CD4-positive, alpha-beta T cell (primary cell): Measurements from ENCODE around the gene CSTF3. TPM values are rescaled to one million over a fixed set of nuclear protein-coding genes. Genes with fewer than 3 reads are reported as not detected.

Experiments used
- ATAC-seq: fragments of 200-7000 bp; cut with Tn5 transposase; one replicate; pipeline ENCODE4 v1.10.0; 2022; ENCODE audit warnings: mild to moderate bottlenecking; ENCODE audit not compliant: poor library complexity
- CTCF ChIA-PET: fragments of 350-600 bp; sonication (Branson Sonifier 250); formaldehyde crosslinking; loops from one replicate; lab custom pipeline; 2021; ENCODE audit warnings: antibody characterized with exemption, inconsistent platforms; lab: Charles Lee
- POLR2A ChIA-PET: fragments of 350-600 bp; sonication (Branson Sonifier 250); formaldehyde crosslinking; loops from one replicate; lab custom pipeline; 2021; ENCODE audit warnings: antibody characterized with exemption, inconsistent platforms; lab: Charles Lee
- DNase-seq, 14 experiments: peaks; one replicate each; pipeline ENCODE4 v3.0.0-alpha.2; 2013 to 2020; ENCODE audit warnings: mixed read lengths in 2 of 14
- H3K27ac ChIP-seq, 2 donors: one replicate each; pipeline versions ENCODE4 v1.5.1 to v1.7.0; 2013; ENCODE audit warnings: low read length in 2 of 2, low read depth in 1 of 2, mild to moderate bottlenecking in 1 of 2
- H3K27me3 ChIP-seq, 2 experiments: 1 replicate in 1 of 2; 2 replicates in 1 of 2; pipeline versions ENCODE4 v1.6.1 to v1.7.0; 2013; ENCODE audit warnings: low read length in 2 of 2, control low read depth in 1 of 2, mild to moderate bottlenecking in 1 of 2, moderate library complexity in 1 of 2; ENCODE audit not compliant: insufficient read depth in 2 of 2, control insufficient read depth in 1 of 2
- H3K36me3 ChIP-seq: one replicate; pipeline ENCODE4 v1.6.1; 2013; ENCODE audit warnings: low read length, control low read depth; ENCODE audit not compliant: insufficient read depth
- H3K4me1 ChIP-seq: one replicate; pipeline ENCODE4 v1.6.1; 2013; ENCODE audit warnings: low read length, control low read depth; ENCODE audit not compliant: insufficient read depth
- H3K4me3 ChIP-seq: one replicate; pipeline ENCODE4 v1.5.1; 2013; ENCODE audit warnings: mild to moderate bottlenecking, low read length, moderate library complexity
- H3K9me3 ChIP-seq, 2 experiments: 1 replicate in 1 of 2; 2 replicates in 1 of 2; pipeline versions ENCODE4 v1.6.1 to v1.7.0; 2013; ENCODE audit warnings: low read length in 2 of 2, mild to moderate bottlenecking in 2 of 2, control low read depth in 1 of 2, moderate library complexity in 1 of 2; ENCODE audit not compliant: control insufficient read depth in 1 of 2, insufficient read depth in 1 of 2
- H3K27ac Mint-ChIP-seq: one replicate; pipeline ENCODE4 v1.8.0; 2020; ENCODE audit warnings: mixed read lengths
- H3K27me3 Mint-ChIP-seq: one replicate; pipeline ENCODE4 v1.8.0; 2021; ENCODE audit warnings: mixed read lengths
- H3K36me3 Mint-ChIP-seq: one replicate; pipeline ENCODE4 v1.8.0; 2021; ENCODE audit warnings: low read depth, mixed read lengths
- H3K4me1 Mint-ChIP-seq: one replicate; pipeline ENCODE4 v1.8.0; 2021; ENCODE audit warnings: low read depth, mixed read lengths
- H3K4me3 Mint-ChIP-seq: one replicate; pipeline ENCODE4 v1.8.0; 2020; ENCODE audit warnings: mild to moderate bottlenecking, mixed read lengths
- H3K9me3 Mint-ChIP-seq: one replicate; pipeline ENCODE4 v1.8.0; 2020; ENCODE audit warnings: mixed read lengths
- CTCF ChIP-seq: fragments of 200-600 bp; IDR thresholded peaks from one replicate; pipeline ENCODE4 v1.8.0; 2022; ENCODE audit warnings: antibody characterized with exemption, mild to moderate bottlenecking
- intact Hi-C, 2 experiments: fragments of 100-400 bp; cut with DNase I in 1 of 2; cut with micrococcal nuclease in 1 of 2; formaldehyde crosslinking; loops; one replicate each; pipeline versions ENCODE4 v1.15.1 to v1.9.0; 2023 to 2025; cut with DNase I, micrococcal nuclease
- total RNA-seq, 174 experiments: library from RNA in 2 of 174; stranded (reverse) in 2 of 174; gene quantifications; one replicate each; pipeline ENCODE4 v1.2.3 and lab custom pipeline; 2021 to 2026

Gene CSTF3
- total RNA-seq, 2 experiments from 2014 or later = 6.4 to 9.9 TPM

DNA sequence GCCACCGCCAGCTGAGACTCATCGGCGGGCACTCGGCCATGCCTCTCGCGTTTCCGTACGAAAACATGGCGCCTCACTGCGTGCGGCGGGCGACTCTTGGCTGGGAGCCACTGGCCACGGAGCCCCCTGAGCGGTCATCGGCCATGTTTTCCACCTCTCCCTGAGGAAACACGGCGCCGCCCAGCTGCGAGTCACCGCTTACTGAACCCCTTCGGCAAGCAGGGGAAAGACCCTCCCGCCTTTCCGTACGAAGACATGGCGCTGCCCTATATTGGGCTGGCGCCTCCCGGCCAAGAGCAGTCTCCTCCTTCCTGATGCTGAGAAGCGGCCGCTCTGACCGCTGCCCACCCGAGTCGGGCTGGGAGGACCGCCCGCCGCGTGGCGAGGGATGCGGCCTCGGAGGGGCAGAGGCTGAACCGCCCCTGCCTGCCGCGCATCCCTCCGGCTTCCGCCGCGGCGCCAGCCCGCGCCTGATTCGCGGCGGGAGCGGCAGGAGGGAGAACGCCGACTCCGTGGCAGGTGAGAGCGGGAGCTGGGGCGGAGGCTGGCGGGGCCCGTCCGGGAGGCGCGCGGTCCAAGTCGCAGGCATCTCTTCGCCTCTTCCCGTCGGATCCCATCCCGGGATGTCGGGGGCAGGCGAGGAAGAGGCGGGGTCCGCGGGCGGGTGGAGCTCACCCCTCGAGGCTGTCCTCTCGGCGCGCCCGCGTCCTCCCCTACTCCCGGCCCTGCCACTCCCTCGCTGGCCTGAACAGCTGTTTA is 121.8 kb downstream of the CSTF3 start, which contains the start of gene TCP11L1:
TSS of gene TCP11L1 (plus strand) at position 299 of the 759 bp plus-strand sequence. CDS start 4,202 bp downstream, outside the sequence.
- H3K36me3 Mint-ChIP-seq = peaks cover 15% of the 10 kb centered on the region
- no peak for TF ChIP-seq CTCF
- ChIA-PET POLR2A (interaction anchor here (0.5 to 2.9 kb wide), 16 partner anchors 9 to 147 kb away, joined by 3 to 34 read pairs (median 6); partner anchors contain the start of genes CSTF3, DEPDC7 and QSER1), CTCF (interaction anchor here (0.8 to 1.4 kb wide), 4 partner anchors 18 to 146 kb away, joined by 3 to 11 read pairs (median 4); partner anchors contain the start of gene QSER1)
- Histone ChIP-seq H3K27me3 (no peaks in the 10 kb centered on the region), H3K4me1 (peaks cover 17% of the 10 kb centered on the region), H3K27ac (peak within 1 kb of the TSS; percentile 62 to 90), H3K4me3 (peak within 1 kb of the TSS; percentile 99), H3K36me3 (peaks cover 5% of the 10 kb centered on the region), H3K9me3 (no peaks in the 10 kb centered on the region)
- no peaks in the 10 kb centered on the region for H3K9me3 Mint-ChIP-seq
- DNase-seq (peak; percentile 66 to 91 (median 78)), ATAC-seq (peak; percentile 85)
- H3K27ac Mint-ChIP-seq = peak within 1 kb of the TSS; percentile 95
- peak within 1 kb of the TSS; percentile 98 for H3K4me3 Mint-ChIP-seq
- H3K27me3 Mint-ChIP-seq = peaks cover 5% of the 10 kb centered on the region
- intact Hi-C loops = loop anchor here (1.0 to 10.0 kb wide), 5 partner anchors 24 to 1875 kb away; partner anchors contain the start of genes APIP (in 1 of the 2), CSTF3 (in 1 of the 2), DEPDC7 (in 1 of the 2) and EIF3M (in 1 of the 2)
- peaks cover 17% of the 10 kb centered on the region for H3K4me1 Mint-ChIP-seq

GRCh38 chr11:33035011-33035410 is 126.3 kb downstream of the CSTF3 start:
- H3K4me1 Mint-ChIP-seq = no peaks in the 10 kb centered on the region
- intact Hi-C loops = loop anchor here in 1 of 2 experiments (5.0 to 10.0 kb wide), 2 partner anchors 127 to 1880 kb away; partner anchors contain the start of genes APIP, CSTF3 and PDHX
- CTCF ChIA-PET = interaction anchor here (0.8 kb wide), 1 partner anchor 31 kb away, joined by 3 read pairs; no protein-coding TSS in a partner anchor

More at GRCh38 chr11:33035011-33035410, 126.3 kb downstream of the CSTF3 start:
- Mint-ChIP-seq H3K27me3 (peaks cover 5% of the 10 kb centered on the region), H3K9me3 (no peaks in the 10 kb centered on the region), H3K4me3 (no peak overlapping the region), H3K36me3 (peaks cover 4% of the 10 kb centered on the region), H3K27ac (no peak overlapping the region)
- no peaks in the 10 kb centered on the region for H3K9me3 ChIP-seq
- POLR2A ChIA-PET = no interaction called here
- no peak for TF ChIP-seq CTCF
- H3K4me3 ChIP-seq = no peak overlapping the region
- no peak for ATAC-seq
- H3K36me3 ChIP-seq = no peaks in the 10 kb centered on the region
- no peaks in the 10 kb centered on the region for H3K27me3 ChIP-seq
- no peak overlapping the region for H3K27ac ChIP-seq
- no peak for DNase-seq
- H3K4me1 ChIP-seq = peaks cover 7% of the 10 kb centered on the region

Other genes starting within 250 kb of the CSTF3 start
- 1 to 10 TPM; 2.9 to 3.1 TPM for gene DEPDC7, start 145.6 kb downstream of the CSTF3 start, total RNA-seq
- gene TCP11L1, start 121.9 kb downstream of the CSTF3 start, total RNA-seq = 10 to 100 TPM in 1 of 2 experiments, 1 to 10 TPM in 1; 9.8 to 11.9 TPM
- 10 to 100 TPM; 38.1 to 38.9 TPM for gene HIPK3, start 95.9 kb upstream of the CSTF3 start, total RNA-seq
- not detected for gene KIAA1549L, start 214.6 kb upstream of the CSTF3 start, total RNA-seq